Stimulated activated CD8-positive, alpha-beta memory T cell treated with anti-CD3 and anti-CD28 coated beads, Interleukin-4, amount 100 ng/mL, for 1 hour (primary cell): ENCODE results near the gene PSMB8.
A peak's percentile ranks its signal among the peaks of the same experiment; 100 is the strongest.

Experiments used
- DNase-seq, 2 donors: peaks; one replicate each; pipeline ENCODE4 v3.0.0-alpha.2; 2020; ENCODE audit warnings: low read depth in 2 of 2, low spot score in 1 of 2

Gene PSMB8

DNA sequence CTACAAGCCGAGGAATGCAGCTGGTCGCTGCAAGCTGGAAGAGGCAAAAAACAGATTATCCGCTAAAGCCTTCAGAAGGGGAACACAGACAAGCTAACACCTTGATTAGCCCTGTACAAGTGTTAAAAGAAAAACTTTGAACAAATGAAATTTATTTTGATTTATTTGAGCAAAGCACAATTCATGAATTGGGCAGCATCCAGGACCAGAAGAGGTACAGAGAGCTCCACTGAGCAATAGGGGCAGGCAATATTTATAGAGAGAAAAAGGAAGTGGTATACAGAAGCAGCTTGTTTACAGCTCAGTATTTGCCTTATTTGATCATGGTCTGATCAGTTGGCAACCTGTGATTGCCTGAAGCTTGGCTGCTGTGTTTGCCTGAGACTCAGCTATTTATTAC lies 44.7 kb downstream of the PSMB8 start:
- DNase-seq = no peak

GRCh38 chr6:32796848-32797776 lies 46.7 kb downstream of the PSMB8 start:
- DNase-seq = peak; percentile 59 to 79

GRCh38 chr6:32794510-32794909 lies 49.3 kb downstream of the PSMB8 start:
- no peak for DNase-seq

GRCh38 chr6:32792901-32793435 lies 50.9 kb downstream of the PSMB8 start:
- DNase-seq = no peak
